Lower leg skin (tissue), 4 donors: ENCODE data around the gene FAM98C. TPM values are rescaled to one million over a fixed set of nuclear protein-coding genes. Genes with fewer than 3 reads are reported as not detected.
"Not testable (repeated sequence)": the region's sequence is repeated elsewhere in the genome, so short reads cannot be mapped to it uniquely, and the experiment has no call there.

ENCODE experiments used
- DNase-seq, 2 donors: peaks; one replicate each; pipeline ENCODE4 v3.0.0-alpha.2; 2019; ENCODE audit warnings: low spot score in 2 of 2
- H3K4me3 ChIP-seq: fragments of 200-600 bp; sonication (generic); 2 replicates; pipeline ENCODE4 v1.5.1; 2017; ENCODE audit warnings: mild to moderate bottlenecking, low read depth; ENCODE audit not compliant: poor library complexity, severe bottlenecking
- POLR2A ChIP-seq, 2 donors: fragments of 450-650 bp; IDR thresholded peaks; one replicate each; pipeline ENCODE4 v1.6.1; 2016 to 2017; ENCODE audit warnings: antibody characterized with exemption in 2 of 2, mild to moderate bottlenecking in 1 of 2, moderate library complexity in 1 of 2
- WGBS, 2 donors: methylation state at CpG; one replicate each; pipeline ENCODE4 v1.1.5; 2018; 5-methylcytosine and 5-hydroxymethylcytosine counted together
- intact Hi-C: fragments of 100-400 bp; cut with DNase I; formaldehyde crosslinking; loops from one replicate; pipeline ENCODE4 v1.15.0; 2023; ENCODE audit warnings: low total_unique reads
- total RNA-seq, 4 donors: library from RNA; depleted of rRNA; stranded (reverse); fragments of >200 nt; gene quantifications; one replicate each; pipeline ENCODE4 v1.1.0, GENCODE V29; 2016
- TF ChIP-seq, protein P1 (sequence below), 3 donors: fragments of 450-650 bp; IDR thresholded peaks; one replicate each; pipeline ENCODE4 v1.5.1; 2016; ENCODE audit warnings: antibody characterized with exemption in 3 of 3, mild to moderate bottlenecking in 3 of 3, moderate library complexity in 2 of 3

FAM98C gene
- total RNA-seq, 4 donors from 2014 or later: 53.6 to 68.5 (median 60.7) TPM

DNA sequence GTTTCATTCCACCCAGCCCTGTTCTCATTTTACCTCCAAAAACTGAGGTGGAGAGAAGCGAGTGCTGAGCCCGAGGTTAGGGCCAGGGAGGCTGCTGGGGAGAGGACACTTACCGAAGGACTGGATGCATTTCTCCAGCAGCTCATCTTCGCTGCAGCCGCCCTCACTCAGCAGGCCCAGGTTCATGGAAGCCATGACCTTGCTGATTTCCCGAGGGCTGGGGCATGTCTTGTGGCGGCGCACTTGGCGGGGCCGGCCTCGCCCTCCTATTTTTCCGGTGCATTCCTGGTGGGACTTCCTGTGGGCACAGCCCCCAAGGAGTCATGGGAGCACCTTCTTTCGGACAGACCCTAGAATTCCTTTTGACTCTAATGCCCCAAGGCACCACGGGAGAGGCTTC, 19.0 kb downstream of the FAM98C start:
- H3K4me3 ChIP-seq: no peak overlapping the region
- WGBS, 2 donors: 74 to 75% methylated on average over 13 to 14 of the region's 14 CpGs
- intact Hi-C loops: no loop called here
- DNase-seq: no peak
- no peak for TF ChIP-seq POLR2A (IDR thresholded peaks at IDR 0.05)
- TF ChIP-seq, protein P1, sequence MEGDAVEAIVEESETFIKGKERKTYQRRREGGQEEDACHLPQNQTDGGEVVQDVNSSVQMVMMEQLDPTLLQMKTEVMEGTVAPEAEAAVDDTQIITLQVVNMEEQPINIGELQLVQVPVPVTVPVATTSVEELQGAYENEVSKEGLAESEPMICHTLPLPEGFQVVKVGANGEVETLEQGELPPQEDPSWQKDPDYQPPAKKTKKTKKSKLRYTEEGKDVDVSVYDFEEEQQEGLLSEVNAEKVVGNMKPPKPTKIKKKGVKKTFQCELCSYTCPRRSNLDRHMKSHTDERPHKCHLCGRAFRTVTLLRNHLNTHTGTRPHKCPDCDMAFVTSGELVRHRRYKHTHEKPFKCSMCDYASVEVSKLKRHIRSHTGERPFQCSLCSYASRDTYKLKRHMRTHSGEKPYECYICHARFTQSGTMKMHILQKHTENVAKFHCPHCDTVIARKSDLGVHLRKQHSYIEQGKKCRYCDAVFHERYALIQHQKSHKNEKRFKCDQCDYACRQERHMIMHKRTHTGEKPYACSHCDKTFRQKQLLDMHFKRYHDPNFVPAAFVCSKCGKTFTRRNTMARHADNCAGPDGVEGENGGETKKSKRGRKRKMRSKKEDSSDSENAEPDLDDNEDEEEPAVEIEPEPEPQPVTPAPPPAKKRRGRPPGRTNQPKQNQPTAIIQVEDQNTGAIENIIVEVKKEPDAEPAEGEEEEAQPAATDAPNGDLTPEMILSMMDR (IDR thresholded peaks at IDR 0.05): no peak

DNA sequence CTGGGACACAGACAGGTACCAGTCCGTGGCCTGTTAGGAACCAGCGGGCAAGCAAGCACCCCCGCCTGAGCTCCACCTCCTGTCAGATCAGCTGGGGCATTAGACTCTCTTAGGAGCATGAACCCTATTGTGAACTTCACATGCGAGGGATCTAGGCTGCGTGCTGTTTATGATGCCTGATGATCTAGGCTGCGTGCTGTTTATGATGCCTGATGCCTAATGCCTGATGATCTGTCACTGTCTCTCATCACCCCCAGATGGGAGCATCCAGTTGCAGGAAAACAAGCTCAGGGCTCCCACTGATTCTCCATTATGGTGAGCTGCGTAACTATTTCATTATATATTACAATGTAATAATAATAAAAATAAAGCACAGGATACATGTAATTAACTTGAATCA, 19.5 kb downstream of the FAM98C start:
- intact Hi-C loops: no loop called here
- 81 to 84% methylated on average over 7 of the region's 7 CpGs for WGBS, 2 donors
- no peak for DNase-seq
- no peak overlapping the region for H3K4me3 ChIP-seq
- TF ChIP-seq POLR2A (IDR thresholded peaks at IDR 0.05): no peak
- TF ChIP-seq, protein P1 (IDR thresholded peaks at IDR 0.05): no peak

- no peak overlapping the region for H3K4me3 ChIP-seq
- 79 to 83% methylated on average over 4 to 5 of the region's 5 CpGs for WGBS, 2 donors
- no peak for DNase-seq
- intact Hi-C loops: no loop called here
- TF ChIP-seq POLR2A (IDR thresholded peaks at IDR 0.05): no peak
- TF ChIP-seq, protein P1 (IDR thresholded peaks at IDR 0.05): no peak
Observed at GRCh38 chr19:38424272-38424671, 21.4 kb downstream of the FAM98C start.

- TF ChIP-seq, protein P1 (IDR thresholded peaks at IDR 0.05): no peak
- TF ChIP-seq POLR2A (IDR thresholded peaks at IDR 0.05): no peak
- intact Hi-C loops: no loop called here
- no peak for DNase-seq
- 61 to 72% methylated on average over 7 of the region's 7 CpGs for WGBS, 2 donors
- H3K4me3 ChIP-seq: peak overlapping the region; percentile 18
Observed at GRCh38 chr19:38425222-38425809, 22.4 kb downstream of the FAM98C start.

DNA sequence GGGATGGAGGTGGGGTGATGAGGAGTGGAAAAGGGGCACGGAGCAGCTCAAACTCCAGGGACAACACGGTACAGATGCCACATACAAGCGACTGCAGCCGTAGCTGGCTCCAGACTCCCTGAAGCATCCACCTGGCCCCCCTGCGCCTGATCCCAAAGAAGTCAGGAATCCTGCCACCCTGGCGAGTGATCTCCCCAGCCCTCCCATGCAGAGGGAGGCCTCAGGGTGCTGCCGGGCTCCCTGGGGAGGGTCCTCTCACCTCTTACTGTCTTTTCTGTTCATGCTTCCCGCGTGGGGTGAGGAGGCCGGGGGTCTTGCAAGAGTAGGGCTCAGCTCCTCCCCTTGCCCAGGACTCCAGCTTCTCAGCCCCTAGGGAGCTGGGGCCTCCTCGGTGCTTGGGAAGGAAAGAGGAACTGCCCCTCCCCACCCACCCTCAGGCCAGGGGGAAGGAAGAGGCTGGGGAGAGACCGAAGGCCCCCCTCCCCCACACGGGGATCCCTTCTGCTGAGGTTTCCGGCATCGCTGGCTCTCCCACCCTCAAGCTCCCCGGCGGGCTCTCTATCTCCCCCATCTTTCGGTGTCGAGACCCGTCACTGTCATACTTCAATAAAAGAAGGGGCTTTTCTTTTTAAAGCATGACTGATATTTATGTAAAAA, 23.0 kb downstream of the FAM98C start, which contains the start of gene RASGRP4:
Gene RASGRP4 (minus strand): TSS at position 410 of the 657 bp plus-strand sequence. CDS start 128 bp downstream, at position 282.
- TF ChIP-seq, protein P1 (IDR thresholded peaks at IDR 0.05): no peak
- TF ChIP-seq POLR2A (IDR thresholded peaks at IDR 0.05): no peak
- peak within 1 kb of the TSS; percentile 18 for H3K4me3 ChIP-seq
- 23 to 37% methylated on average over 18 to 20 of the region's 20 CpGs for WGBS, 2 donors
- intact Hi-C loops: no loop called here
- no peak for DNase-seq

DNA sequence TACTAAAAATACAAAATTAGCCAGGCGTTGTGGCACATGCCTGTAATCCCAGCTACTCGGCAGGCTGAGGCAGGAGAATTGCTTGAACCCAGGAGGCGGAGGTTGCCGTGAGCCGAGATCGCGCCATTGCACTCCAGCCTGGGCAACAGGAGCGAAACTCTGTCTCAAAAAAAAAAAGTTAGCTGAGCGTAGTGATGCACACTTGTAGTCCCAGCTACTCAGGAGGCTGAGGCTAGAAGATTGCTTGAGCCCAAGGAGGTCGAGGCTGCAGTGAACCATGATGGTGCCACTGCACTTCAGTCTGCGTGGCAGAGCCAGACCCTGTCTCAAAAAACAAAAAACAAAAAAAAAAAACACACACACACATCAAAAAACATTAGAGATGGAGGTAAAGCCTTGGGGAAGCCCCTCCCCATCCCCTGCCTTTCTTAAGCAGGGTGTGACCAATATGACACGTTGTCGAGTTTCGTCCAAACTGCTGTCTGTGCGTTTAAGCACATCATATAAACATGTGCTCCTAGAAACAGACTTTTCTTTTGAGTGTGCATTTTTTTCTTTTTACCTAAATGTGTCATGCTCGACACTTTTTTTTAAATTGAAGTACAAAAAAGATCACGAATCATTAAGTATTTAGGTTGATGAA, 24.3 kb downstream of the FAM98C start:
- H3K4me3 ChIP-seq, DNase-seq, intact Hi-C loops: not testable (repeated sequence)
- 60 to 61% methylated on average over 16 to 17 of the region's 17 CpGs for WGBS, 2 donors
